Endothelial cell of umbilical vein (primary cell): Measurements from ENCODE around the gene SFMBT2. TPM values are rescaled to one million over a fixed set of nuclear protein-coding genes. Genes with fewer than 3 reads are reported as not detected.

Experiments
- BruUV-seq: library from RNA; stranded (reverse); fragments of 400-500 nt; replicated peaks from 2 replicates; lab custom pipeline; 2021; lab: Mats Ljungman, UMichigan
- CTCF ChIA-PET: fragments of 300-600, 350-600 bp; sonication (Branson Sonifier 250); formaldehyde crosslinking; loops from one replicate; lab custom pipeline; 2021; ENCODE audit warnings: antibody characterized with exemption, inconsistent platforms; lab: Charles Lee
- POLR2A ChIA-PET: fragments of 300-600, 350-600 bp; sonication (Branson Sonifier 250); formaldehyde crosslinking; loops from one replicate; lab custom pipeline; 2021; ENCODE audit warnings: antibody characterized with exemption, inconsistent platforms; lab: Charles Lee
- DNase-seq: peaks from one replicate; pipeline ENCODE4 v3.0.0-alpha.2; 2011; ENCODE audit warnings: low read depth, low spot score
- FAIRE-seq: peaks from 2 replicates; lab custom pipeline; 2011; peaks lifted over from hg19 to GRCh38; lab: Jason Lieb, UNC
- H2AFZ ChIP-seq: 2 replicates; pipeline ENCODE4 v1.6.0; 2012; ENCODE audit warnings: low read depth, low read length, control low read depth, inconsistent platforms
- H3K27ac ChIP-seq: 2 replicates; pipeline ENCODE4 v1.5.1; 2011; ENCODE audit warnings: low read depth, mild to moderate bottlenecking, control low read depth, low read length, moderate library complexity; ENCODE audit not compliant: insufficient read depth
- H3K27me3 ChIP-seq, 2 experiments: 2 replicates each; pipeline versions ENCODE4 v1.6.0 to v1.6.1; 2011; ENCODE audit warnings: low read length in 2 of 2, mixed read lengths in 1 of 2; ENCODE audit not compliant: control insufficient read depth in 2 of 2, insufficient read depth in 2 of 2
- H3K36me3 ChIP-seq, 2 experiments: 2 replicates in 1 of 2; 3 replicates in 1 of 2; pipeline ENCODE4 v1.5.1; 2011; ENCODE audit warnings: low read length in 2 of 2, mild to moderate bottlenecking in 1 of 2, moderate library complexity in 1 of 2; ENCODE audit not compliant: control insufficient read depth in 2 of 2, insufficient read depth in 2 of 2; ENCODE audit errors: extremely low read depth in 1 of 2
- H3K4me1 ChIP-seq: 3 replicates; pipeline ENCODE4 v1.5.1; 2011; ENCODE audit warnings: mild to moderate bottlenecking, low read length; ENCODE audit not compliant: control insufficient read depth, insufficient read depth; ENCODE audit errors: extremely low read depth
- H3K4me2 ChIP-seq: 2 replicates; pipeline ENCODE4 v1.6.1; 2011; ENCODE audit warnings: low read length, control low read depth, mixed read lengths; ENCODE audit not compliant: insufficient read depth
- H3K4me3 ChIP-seq, 3 experiments: fragments of 200-600 bp in 1 of 3; sonication (generic), shearing (Covaris generic) in 1 of 3; replicated peaks in 1 of 3; 2 replicates each; pipeline ENCODE4 v1.5.1; 2011 to 2016; ENCODE audit warnings: control low read depth in 3 of 3, low read length in 3 of 3, mild to moderate bottlenecking in 2 of 3, inconsistent platforms in 1 of 3, low read depth in 1 of 3, moderate library complexity in 1 of 3; ENCODE audit not compliant: insufficient read depth in 1 of 3
- H3K79me2 ChIP-seq: 2 replicates; pipeline ENCODE4 v1.6.0; 2012; ENCODE audit warnings: low read length, inconsistent platforms; ENCODE audit not compliant: control insufficient read depth, insufficient read depth
- H3K9ac ChIP-seq: replicated peaks from 2 replicates; pipeline ENCODE3; 2011; ENCODE audit warnings: low read length, control low read depth; ENCODE audit not compliant: insufficient read depth; ENCODE audit errors: extremely low read depth
- H3K9me1 ChIP-seq: replicated peaks from 3 replicates; pipeline ENCODE4 v1.6.0; 2011; ENCODE audit warnings: mild to moderate bottlenecking, low read length; ENCODE audit not compliant: control insufficient read depth, insufficient read depth; ENCODE audit errors: extremely low read depth
- H3K9me3 ChIP-seq: replicated peaks from 2 replicates; pipeline ENCODE4 v1.5.1; 2012; ENCODE audit warnings: low read length, inconsistent platforms; ENCODE audit not compliant: control insufficient read depth, insufficient read depth
- H4K20me1 ChIP-seq: replicated peaks from 2 replicates; pipeline ENCODE3; 2011; ENCODE audit warnings: mild to moderate bottlenecking, low read length; ENCODE audit not compliant: control insufficient read depth, insufficient read depth; ENCODE audit errors: extremely low read depth
- EZH2 ChIP-seq: IDR thresholded peaks from 2 replicates; pipeline ENCODE4 v1.6.1; 2012; ENCODE audit warnings: borderline replicate concordance, low read depth, mild to moderate bottlenecking, moderate library complexity, low read length, inconsistent platforms; ENCODE audit not compliant: severe bottlenecking
- FOS ChIP-seq: IDR thresholded peaks from 2 replicates; pipeline ENCODE4 v1.6.1; 2011; ENCODE audit warnings: mild to moderate bottlenecking, low read length, moderate library complexity, borderline replicate concordance; ENCODE audit not compliant: insufficient read depth
- GATA2 ChIP-seq: IDR thresholded peaks from 2 replicates; pipeline ENCODE4 v1.7.0; 2011; ENCODE audit warnings: low read depth, mild to moderate bottlenecking, moderate library complexity, mixed read lengths, low read length; ENCODE audit not compliant: insufficient read length, insufficient read depth
- JUN ChIP-seq: IDR thresholded peaks from 2 replicates; pipeline ENCODE4 v1.6.1; 2011; ENCODE audit warnings: borderline replicate concordance, low read depth; ENCODE audit not compliant: insufficient read length, insufficient read depth
- MYC ChIP-seq: IDR thresholded peaks from one replicate; pipeline ENCODE4 v1.6.1; 2011; ENCODE audit warnings: mild to moderate bottlenecking, low read depth, low read length
- POLR2A ChIP-seq: IDR thresholded peaks from 2 replicates; pipeline ENCODE4 v1.6.1; 2012; ENCODE audit warnings: low read depth, mild to moderate bottlenecking, control low read depth, low read length
- POLR2AphosphoS5 ChIP-seq: IDR thresholded peaks from 2 replicates; pipeline ENCODE4 v1.6.1; 2012; ENCODE audit warnings: low read depth, mild to moderate bottlenecking, control low read depth, low read length, moderate library complexity; ENCODE audit not compliant: insufficient read depth
- dilution Hi-C: fragments of 300-500 bp; cut with MboI; formaldehyde crosslinking; loops from one replicate; pipeline ENCODE4 v1.15.0; 2019; ENCODE audit warnings: low sequenced_read_pairs; ENCODE audit not compliant: extremely low pct_ligation_motif_present
- intact Hi-C: fragments of 100-400 bp; cut with micrococcal nuclease; formaldehyde crosslinking; loops from one replicate; pipeline ENCODE4 v1.10.0; 2022
- polyA plus RNA-seq, 4 experiments: library from polyadenylated mRNA; depleted of rRNA in 3 of 4; stranded (reverse) in 3 of 4; unstranded in 1 of 4; fragments of >200 nt; gene quantifications; 2 replicates each; pipeline versions ENCODE4 v1.2.1 to v1.2.3, GENCODE V29; 2011 to 2012; ENCODE audit warnings: missing spikeins in 1 of 4
- total RNA-seq: library from RNA; stranded (reverse); gene quantifications from 2 replicates; pipeline ENCODE4 v1.2.3, GENCODE V29; 2021
- TF ChIP-seq, protein P1 (sequence below): IDR thresholded peaks from 2 replicates; pipeline ENCODE4 v1.6.1; 2011; ENCODE audit not compliant: insufficient read depth, insufficient read length
- TF ChIP-seq, protein P2 (sequence below), 2 donors: IDR thresholded peaks; 1 replicate in 1 of 2; 2 replicates in 1 of 2; pipeline ENCODE4 v1.5.1; 2011; ENCODE audit warnings: low read length in 2 of 2, mild to moderate bottlenecking in 2 of 2, moderate library complexity in 2 of 2, control low read depth in 1 of 2, inconsistent platforms in 1 of 2, low read depth in 1 of 2; ENCODE audit not compliant: insufficient read depth in 1 of 2; ENCODE audit errors: extremely low read depth in 1 of 2

Gene SFMBT2
- total and polyA plus RNA-seq, 2 donors (not counting 3 experiments of a cell fraction or from before 2014, with no cell fraction given): 0.14 to 0.64 TPM

DNA sequence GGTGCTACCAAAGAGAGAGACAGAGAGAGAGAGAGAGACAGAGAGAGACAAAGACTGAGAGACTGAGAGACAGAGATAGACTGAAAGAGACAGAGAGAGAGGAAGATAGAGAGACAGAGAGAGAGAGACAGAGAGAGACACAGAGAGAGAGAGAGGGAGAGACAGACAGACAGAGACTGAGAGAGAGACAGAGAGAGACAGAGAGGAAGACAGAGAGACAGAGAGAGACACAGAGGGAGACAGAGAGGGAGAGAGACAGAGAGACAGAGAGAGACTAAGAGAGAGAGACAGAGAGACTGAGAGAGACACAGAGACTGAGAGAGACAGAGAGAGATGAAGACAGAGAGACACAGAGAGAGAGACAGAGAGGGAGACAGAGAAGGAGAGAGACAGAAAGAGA, 91.2 kb downstream of the SFMBT2 start:
- H3K36me3 ChIP-seq: no peaks in the 10 kb centered on the region
- dilution Hi-C loops (no loop called here), intact Hi-C loops (no loop called here)
- no peaks in the 10 kb centered on the region for H3K9me3 ChIP-seq
- H4K20me1 ChIP-seq: no peaks in the 10 kb centered on the region
- ChIA-PET POLR2A (no interaction called here), CTCF (no interaction called here)
- H3K9me1 ChIP-seq: no peaks in the 10 kb centered on the region
- no peaks in the 10 kb centered on the region for H3K79me2 ChIP-seq
- no peak overlapping the region for H3K4me2 ChIP-seq
- H3K4me3 ChIP-seq: no peak overlapping the region
- H3K27me3 ChIP-seq: no peaks in the 10 kb centered on the region
- no peak for FAIRE-seq
- no peak overlapping the region for H3K27ac ChIP-seq
- H2AFZ ChIP-seq: no peak overlapping the region
- H3K4me1 ChIP-seq: no peaks in the 10 kb centered on the region
- H3K9ac ChIP-seq: no peak overlapping the region
- DNase-seq: no peak
- TF ChIP-seq MYC (no peak), FOS (no peak), POLR2A (no peak), JUN (no peak), EZH2 (no peak), GATA2 (no peak), POLR2AphosphoS5 (no peak)
- TF ChIP-seq, protein P1, sequence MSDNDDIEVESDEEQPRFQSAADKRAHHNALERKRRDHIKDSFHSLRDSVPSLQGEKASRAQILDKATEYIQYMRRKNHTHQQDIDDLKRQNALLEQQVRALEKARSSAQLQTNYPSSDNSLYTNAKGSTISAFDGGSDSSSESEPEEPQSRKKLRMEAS: no peak
- TF ChIP-seq, protein P2, sequence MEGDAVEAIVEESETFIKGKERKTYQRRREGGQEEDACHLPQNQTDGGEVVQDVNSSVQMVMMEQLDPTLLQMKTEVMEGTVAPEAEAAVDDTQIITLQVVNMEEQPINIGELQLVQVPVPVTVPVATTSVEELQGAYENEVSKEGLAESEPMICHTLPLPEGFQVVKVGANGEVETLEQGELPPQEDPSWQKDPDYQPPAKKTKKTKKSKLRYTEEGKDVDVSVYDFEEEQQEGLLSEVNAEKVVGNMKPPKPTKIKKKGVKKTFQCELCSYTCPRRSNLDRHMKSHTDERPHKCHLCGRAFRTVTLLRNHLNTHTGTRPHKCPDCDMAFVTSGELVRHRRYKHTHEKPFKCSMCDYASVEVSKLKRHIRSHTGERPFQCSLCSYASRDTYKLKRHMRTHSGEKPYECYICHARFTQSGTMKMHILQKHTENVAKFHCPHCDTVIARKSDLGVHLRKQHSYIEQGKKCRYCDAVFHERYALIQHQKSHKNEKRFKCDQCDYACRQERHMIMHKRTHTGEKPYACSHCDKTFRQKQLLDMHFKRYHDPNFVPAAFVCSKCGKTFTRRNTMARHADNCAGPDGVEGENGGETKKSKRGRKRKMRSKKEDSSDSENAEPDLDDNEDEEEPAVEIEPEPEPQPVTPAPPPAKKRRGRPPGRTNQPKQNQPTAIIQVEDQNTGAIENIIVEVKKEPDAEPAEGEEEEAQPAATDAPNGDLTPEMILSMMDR (IDR thresholded peaks at IDR 0.05; ENCODE audit: extremely low read depth in 1 of 2, insufficient read depth in 1 of 2, low read depth in 1 of 2, low read length in 2 of 2): no peak
- BruUV-seq: no TSS peak
